Left hindlimb (tissue), 1 donor: Measurements from ENCODE around the gene SLC13A4.
"Not testable (repeated sequence)": the region's sequence is repeated elsewhere in the genome, so short reads cannot be mapped to it uniquely, and the experiment has no call there.

ENCODE experiments used
- DNase-seq: peaks from one replicate; pipeline ENCODE4 v3.0.0-alpha.2; 2018

SLC13A4 gene

DNA sequence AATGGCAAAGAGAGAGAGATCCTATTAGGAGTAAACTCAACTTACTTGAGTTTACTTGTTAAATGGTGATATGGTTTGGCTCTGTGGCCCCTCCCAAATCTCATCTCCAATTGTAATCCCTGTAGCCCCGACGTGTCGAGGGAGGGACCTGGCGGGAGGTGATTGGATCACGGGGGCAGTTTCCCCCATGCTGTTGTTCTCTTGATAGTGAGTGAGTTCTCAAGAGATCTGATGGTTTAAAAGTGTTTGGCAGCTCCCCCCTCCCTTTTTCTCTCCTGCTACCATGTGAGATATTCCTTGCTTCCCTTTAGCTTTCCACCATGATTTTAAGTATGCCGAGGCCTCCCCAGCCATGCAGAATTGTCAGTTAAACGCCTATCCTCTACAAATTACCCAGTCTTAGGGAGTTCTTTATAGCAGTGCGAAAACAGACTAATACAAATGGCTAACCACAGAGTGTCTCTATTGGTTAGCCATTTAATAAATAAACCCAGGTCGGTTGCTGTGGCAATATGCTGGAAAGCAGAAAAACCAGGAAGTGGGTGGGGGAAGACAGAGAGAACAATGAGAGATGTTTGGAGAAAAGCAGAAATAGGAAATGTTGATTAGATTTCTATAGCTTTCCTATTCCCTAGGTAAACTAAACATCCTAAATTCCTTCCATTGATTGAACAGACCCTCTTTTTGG lies 68.7 kb downstream of the SLC13A4 start:
- DNase-seq: no peak

DNA sequence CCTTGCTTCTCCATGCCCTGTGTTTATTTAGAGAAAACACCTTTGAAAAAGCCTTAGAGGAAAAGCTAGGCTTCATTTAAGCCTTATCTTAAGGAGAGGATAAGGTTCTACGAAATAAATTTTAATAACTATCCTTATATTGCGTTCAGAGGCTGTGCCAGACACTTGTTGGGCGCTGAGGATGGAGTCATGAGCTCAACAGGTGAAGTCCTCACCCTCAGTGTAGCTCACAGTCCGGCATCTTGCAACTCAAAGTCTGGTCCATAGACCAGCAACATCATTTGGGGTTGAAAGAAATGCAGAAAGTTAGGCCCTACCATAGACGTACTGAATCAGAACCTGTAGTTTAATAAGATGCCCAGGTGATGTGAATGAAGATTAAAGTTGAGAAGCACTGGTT lies 69.4 kb downstream of the SLC13A4 start:
- DNase-seq: no peak

DNA sequence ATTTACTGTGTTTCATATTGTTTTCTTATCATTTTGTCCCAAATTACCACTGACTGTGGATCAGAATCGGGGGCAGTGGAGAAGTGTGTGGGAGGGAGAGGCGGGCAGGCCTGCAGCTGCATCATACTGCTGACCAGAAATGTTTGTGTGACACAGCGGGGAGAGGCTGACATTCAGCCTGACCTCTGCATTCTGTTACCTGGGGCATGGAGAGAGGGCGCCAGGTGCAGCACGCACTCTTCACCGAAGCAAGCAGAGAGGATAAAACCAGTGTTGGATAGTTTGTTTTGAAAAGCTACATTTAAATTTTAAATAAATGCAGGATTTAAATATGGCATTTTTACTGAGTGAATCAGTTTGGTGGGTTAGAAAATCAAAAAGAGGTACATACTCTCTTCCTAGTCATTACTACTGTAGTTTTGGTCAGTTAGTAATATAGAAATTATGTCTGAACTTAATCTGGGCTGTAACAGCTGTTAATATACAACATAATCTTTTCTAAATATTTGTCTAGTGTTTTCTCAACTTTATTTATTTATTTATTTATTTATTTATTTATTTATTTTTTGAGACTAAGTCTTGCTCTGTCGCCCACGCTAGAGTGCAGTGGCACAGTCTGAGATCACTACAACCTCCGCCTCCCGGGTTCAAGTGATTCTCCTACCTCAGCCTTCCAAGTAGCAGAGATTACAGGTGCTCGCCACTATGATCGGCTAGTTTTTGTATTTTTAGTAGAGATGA lies 74.5 kb downstream of the SLC13A4 start:
- DNase-seq: no peak

DNA sequence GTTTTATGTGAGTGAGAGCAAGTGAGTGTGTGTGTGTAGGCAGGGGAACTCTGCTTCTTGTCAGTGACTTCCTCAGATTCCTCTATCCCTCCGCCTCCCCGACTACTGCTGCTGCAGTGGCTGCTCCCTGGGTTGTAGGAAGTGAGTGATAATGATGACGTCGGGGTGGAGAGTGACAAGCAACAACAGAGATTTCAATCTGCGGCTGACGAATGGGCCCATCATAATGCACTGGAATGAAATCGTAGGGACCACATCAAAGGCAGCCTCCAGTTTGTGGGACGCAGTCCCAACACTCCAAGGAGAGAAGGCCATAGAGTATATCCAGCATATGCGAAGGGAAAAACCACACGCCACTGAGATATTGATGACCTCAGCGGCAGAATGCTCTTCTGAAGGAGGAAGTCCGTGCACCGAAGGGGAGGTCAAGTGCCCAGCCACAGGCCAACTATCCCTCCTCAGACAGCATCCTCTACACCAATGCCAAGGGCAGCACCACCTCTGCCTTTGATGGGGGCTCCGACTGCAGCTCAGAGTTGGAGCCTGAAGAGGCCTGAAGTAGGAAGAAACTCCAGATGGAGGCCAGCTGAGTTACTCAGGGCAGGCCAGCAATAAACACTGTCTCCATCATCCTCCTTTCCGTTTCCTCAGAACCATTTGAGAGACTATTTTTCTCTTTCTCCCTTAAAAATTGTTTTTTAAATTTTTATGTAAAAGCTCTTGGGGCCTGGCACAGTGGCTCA lies 77.0 kb downstream of the SLC13A4 start:
- DNase-seq: no peak

DNA sequence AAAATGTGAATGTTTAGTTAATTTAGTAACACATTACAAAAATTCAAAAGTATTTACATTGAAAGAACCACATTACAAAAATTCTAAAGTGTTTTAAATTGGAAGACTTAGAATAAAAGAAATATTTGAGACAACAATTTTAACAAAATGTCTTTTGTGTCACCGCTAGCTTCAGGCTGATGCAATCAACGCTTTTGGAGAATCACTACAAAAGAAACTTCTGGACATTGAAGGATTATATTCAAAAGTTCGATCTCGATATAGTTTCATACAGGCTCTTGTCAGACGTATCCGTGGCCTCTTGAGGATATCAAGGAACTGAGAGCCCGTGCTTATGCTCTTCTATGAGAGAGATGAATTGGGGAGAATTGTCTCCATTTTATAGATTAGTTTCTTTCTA lies 79.8 kb downstream of the SLC13A4 start:
- DNase-seq: no peak

DNA sequence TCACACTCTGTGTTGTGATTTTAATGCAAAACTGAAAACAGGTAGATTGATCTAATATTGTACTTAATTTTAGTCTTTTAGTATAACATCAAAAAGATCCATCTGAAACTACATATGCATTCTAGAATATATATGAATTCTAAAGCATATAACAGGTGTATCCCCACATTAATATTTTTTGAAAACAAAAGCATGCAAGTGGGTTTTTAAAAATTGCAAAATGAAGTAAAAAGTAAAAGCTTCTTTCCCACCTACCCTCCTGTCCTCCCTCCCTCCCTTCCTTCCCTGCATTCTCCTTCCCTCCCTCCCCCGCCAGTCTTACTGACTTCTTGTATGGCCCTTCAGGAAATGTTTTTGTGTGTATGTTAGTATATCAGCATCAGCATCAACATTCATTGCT lies 80.2 kb downstream of the SLC13A4 start:
- no peak for DNase-seq

DNA sequence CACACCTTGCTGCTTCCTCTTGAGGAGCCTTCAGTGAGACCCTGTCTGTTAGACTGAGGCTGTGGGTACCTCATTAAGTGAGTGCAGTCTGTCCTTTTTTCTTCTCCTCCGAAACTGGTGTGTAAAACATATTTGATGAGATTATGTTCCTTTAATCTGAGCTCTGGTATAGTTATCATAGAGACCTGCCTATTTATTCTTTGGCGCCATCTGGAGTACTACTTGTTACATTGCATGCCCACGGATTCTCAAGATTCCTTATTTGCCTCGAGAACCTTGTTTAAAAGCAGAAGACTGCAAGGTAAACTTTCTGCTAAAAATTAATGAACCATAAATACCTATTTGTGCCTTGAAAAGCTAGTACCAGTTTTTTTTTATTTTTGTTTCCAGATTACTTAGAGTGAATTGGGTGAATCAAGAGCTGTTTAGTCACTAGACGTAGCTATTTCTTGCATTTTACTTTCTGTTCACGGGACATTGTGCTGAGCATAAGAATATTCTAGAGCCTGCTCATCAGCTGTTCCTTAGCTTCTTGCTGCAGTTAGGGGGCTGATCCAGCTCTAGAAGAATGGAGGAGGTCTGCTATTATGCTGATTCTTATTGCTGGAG lies 82.6 kb downstream of the SLC13A4 start:
- DNase-seq: no peak

DNA sequence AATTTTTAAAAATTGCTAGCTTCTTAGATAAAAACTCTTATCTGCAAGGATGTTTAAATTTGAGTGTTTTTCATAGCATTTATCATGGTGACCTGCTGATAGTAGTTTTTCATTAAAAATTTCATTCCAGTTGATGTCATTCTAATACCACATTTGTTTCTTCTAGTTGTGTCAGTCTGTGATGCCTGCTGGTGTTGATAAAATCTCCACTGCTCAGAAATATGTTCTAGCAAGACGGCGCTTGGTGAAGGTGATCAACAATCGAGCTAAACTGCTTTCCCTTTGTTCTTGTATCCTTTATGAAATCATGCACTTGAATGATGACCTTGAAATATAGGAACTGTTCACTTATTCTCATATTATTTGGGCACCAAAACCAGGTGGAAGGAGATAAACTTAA lies 83.3 kb downstream of the SLC13A4 start:
- no peak for DNase-seq

DNA sequence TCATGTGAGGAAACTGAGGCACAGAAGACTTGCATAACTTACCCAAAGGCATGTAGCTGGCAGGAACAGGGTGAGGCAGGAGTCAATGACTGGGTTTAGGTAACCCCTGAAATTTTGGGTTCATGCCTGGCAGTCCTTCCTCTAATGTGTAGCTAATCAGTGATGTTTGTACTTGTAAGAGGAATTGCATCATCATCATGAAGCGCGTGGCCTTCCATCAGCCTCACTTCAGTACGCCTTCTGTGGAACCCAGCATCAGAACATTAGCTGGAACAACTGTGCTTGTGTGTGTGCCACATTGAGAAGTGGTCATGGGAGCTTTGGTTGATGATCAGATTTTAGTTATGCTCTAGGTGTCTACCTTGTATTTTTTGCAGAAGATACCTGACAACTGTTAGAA lies 83.8 kb downstream of the SLC13A4 start:
- no peak for DNase-seq

DNA sequence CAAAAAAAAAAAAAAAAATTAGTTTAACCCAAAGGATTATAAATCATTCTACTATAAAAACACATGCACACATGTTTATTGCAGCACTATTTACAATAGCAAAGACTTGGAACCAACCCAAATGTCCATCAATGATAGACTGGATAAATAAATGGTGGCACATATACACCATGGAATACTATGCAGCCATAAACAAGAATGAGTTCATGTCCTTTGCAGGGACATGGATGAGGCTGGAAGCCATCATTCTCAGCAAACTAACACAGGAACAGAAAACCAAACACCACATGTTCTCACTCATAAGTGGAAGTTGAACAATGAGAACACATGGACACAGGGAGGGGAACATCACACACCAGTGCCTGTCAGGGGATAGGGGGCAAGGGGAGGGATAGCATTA lies 88.3 kb downstream of the SLC13A4 start:
- DNase-seq: not testable (repeated sequence)

DNA sequence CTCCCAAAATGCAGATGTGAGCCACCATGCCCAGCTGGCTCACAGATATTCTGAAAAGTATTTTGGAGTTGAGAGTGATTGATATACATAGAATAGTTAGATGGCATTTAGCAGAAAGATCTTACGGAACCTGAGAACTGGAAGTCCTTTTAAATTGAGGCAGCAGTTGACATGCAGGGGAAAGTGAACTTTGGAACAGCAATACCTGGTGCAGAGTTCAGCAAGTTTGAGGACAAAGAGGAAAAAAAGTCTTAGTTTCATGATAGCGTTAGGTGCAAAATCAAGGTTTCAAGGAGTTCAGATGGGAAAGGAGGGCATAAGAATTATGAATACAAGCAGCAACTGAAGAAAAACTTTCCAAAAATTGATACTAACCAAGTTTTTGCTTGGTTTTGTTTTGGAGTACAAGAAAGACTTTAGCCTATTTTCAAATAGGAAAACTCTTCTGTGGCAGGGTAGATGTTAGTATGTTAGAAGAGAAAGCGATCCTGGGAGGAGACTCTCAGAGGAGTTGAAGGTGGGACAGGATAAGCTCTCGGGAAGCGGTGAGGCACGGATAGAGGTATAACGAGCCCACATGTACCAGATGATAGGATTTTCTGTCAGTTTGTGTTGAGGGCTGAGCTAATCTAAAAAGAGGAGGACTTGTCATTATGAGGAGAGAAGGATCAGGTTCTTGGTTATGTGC lies 93.7 kb downstream of the SLC13A4 start:
- DNase-seq: no peak
